Transverse colon (tissue), 4 donors: Measurements from ENCODE around the gene PDK2. TPM values are rescaled to one million over a fixed set of nuclear protein-coding genes. Genes with fewer than 3 reads are reported as not detected.

Experiments used
- DNase-seq: peaks from one replicate; pipeline ENCODE4 v3.0.0-alpha.2; 2019
- H3K27ac ChIP-seq, 4 donors: fragments of 200-600 bp; sonication (generic); 2 replicates each; pipeline ENCODE4 v1.5.1; 2016 to 2018; ENCODE audit warnings: inconsistent platforms in 4 of 4
- H3K27me3 ChIP-seq: fragments of 200-600 bp; sonication (generic); 2 replicates; pipeline ENCODE4 v1.5.1; 2017; ENCODE audit warnings: inconsistent platforms
- H3K36me3 ChIP-seq, 4 donors: fragments of 200-600 bp; sonication (generic); 2 replicates each; pipeline ENCODE4 v1.5.1; 2017 to 2019; ENCODE audit warnings: inconsistent platforms in 4 of 4
- H3K4me1 ChIP-seq, 4 donors: fragments of 200-600 bp; sonication (generic); 2 replicates each; pipeline ENCODE4 v1.5.1; 2017 to 2020; ENCODE audit warnings: inconsistent platforms in 4 of 4
- H3K4me3 ChIP-seq, 4 donors: fragments of 200-600 bp; sonication (generic); 1 replicate in 1 of 4; 2 replicates in 3 of 4; pipeline versions ENCODE4 v1.5.1 to v1.6.1; 2017 to 2019; ENCODE audit warnings: inconsistent platforms in 4 of 4
- H3K9me3 ChIP-seq, 2 donors: fragments of 200-600 bp; sonication (generic); 2 replicates each; pipeline ENCODE4 v1.5.1; 2017 to 2019; ENCODE audit warnings: inconsistent platforms in 2 of 2
- CTCF ChIP-seq, 5 experiments: fragments of 200-600 bp in 3 of 5; fragments of 450-650 bp in 2 of 5; sonication (generic) in 3 of 5; IDR thresholded peaks; 1 replicate in 2 of 5; 2 replicates in 3 of 5; pipeline ENCODE4 v1.5.1; 2016 to 2017; ENCODE audit warnings: antibody characterized with exemption in 5 of 5, inconsistent platforms in 3 of 5, mild to moderate bottlenecking in 2 of 5, moderate library complexity in 1 of 5
- EP300 ChIP-seq: sonication (generic); formaldehyde crosslinking; IDR thresholded peaks from one replicate; pipeline ENCODE4 v1.6.1; 2017; ENCODE audit warnings: antibody characterized with exemption, low read depth
- POLR2A ChIP-seq: fragments of 450-650 bp; IDR thresholded peaks from one replicate; pipeline ENCODE4 v1.6.1; 2016; ENCODE audit warnings: antibody characterized with exemption, mild to moderate bottlenecking, moderate library complexity
- POLR2AphosphoS5 ChIP-seq, 3 donors: sonication (generic); formaldehyde crosslinking; IDR thresholded peaks; one replicate each; pipeline ENCODE4 v1.6.1; 2016; ENCODE audit warnings: antibody characterized with exemption in 3 of 3
- WGBS, 2 donors: methylation state at CpG; one replicate each; pipeline ENCODE4 v1.1.5; 2018; ENCODE audit warnings: low coverage in 1 of 2; 5-methylcytosine and 5-hydroxymethylcytosine counted together
- in situ Hi-C, 4 donors: fragments of 200-750 bp; cut with MboI; loops; one replicate each; pipeline versions ENCODE4 v1.15.0 to v1.15.1; 2017; ENCODE audit warnings: low sequenced_read_pairs in 3 of 4, low pct_ligation_motif_present in 1 of 4, low pct_unique_long_range_greater_than_20kb in 1 of 4
- intact Hi-C: fragments of 100-400 bp; cut with DNase I; formaldehyde crosslinking; loops from one replicate; pipeline ENCODE4 v1.15.1; 2023; ENCODE audit warnings: low total_unique reads
- total RNA-seq, 4 donors: library from RNA; depleted of rRNA; stranded (reverse); fragments of >200 nt; gene quantifications; one replicate each; pipeline ENCODE4 v1.1.0, GENCODE V29; 2016

The PDK2 gene
- total RNA-seq, 4 donors from 2014 or later = 84.6 to 292 (median 136) TPM

GRCh38 chr17:50155115-50155819 is 60.1 kb downstream of the PDK2 start:
- 64 to 67% methylated on average over 1 to 8 of the region's 8 CpGs for WGBS, 2 donors
- Histone ChIP-seq H3K4me3 (no peak overlapping the region), H3K4me1 (peaks cover 6 to 30% (median 20%) of the 10 kb centered on the region in 4 donors), H3K9me3 (no peaks in the 10 kb centered on the region), H3K27me3 (no peaks in the 10 kb centered on the region), H3K36me3 (no peaks in the 10 kb centered on the region), H3K27ac (peak overlapping the region; percentile 63 to 98 (median 81))
- intact Hi-C loops = no loop called here
- no peak for TF ChIP-seq POLR2A
- TF ChIP-seq POLR2AphosphoS5 (IDR thresholded peaks at IDR 0.05) = no peak
- TF ChIP-seq CTCF (IDR thresholded peaks at IDR 0.05) = no peak
- in situ Hi-C loops = no loop called here
- DNase-seq = no peak

- in situ Hi-C loops (no loop called here), intact Hi-C loops (no loop called here)
- H3K9me3 ChIP-seq = no peaks in the 10 kb centered on the region
- TF ChIP-seq POLR2AphosphoS5 (IDR thresholded peaks at IDR 0.05) (no peak), POLR2A (no peak), CTCF (IDR thresholded peaks at IDR 0.05) (no peak), EP300 (no peak)
- H3K27me3 ChIP-seq = no peaks in the 10 kb centered on the region
- H3K4me3 ChIP-seq = no peak overlapping the region
- no peak for DNase-seq
- peaks cover 0 to 27% (median 15%) of the 10 kb centered on the region in 4 donors for H3K4me1 ChIP-seq
- no peaks in the 10 kb centered on the region for H3K36me3 ChIP-seq
- H3K27ac ChIP-seq = no peak overlapping the region
- 52 to 64% methylated on average over 3 to 4 of the region's 4 CpGs for WGBS, 2 donors
Observed at GRCh38 chr17:50157891-50158290, 62.7 kb downstream of the PDK2 start.

- Histone ChIP-seq H3K9me3 (no peaks in the 10 kb centered on the region), H3K4me1 (peaks cover 0 to 17% (median 11%) of the 10 kb centered on the region in 4 donors), H3K27me3 (no peaks in the 10 kb centered on the region), H3K27ac (peak overlapping the region; percentile 26 to 79 (median 67)), H3K36me3 (no peaks in the 10 kb centered on the region), H3K4me3 (peak overlapping the region; percentile 10 to 51 (median 37))
- in situ Hi-C loops (no loop called here), intact Hi-C loops (no loop called here)
- peak; percentile 94 for DNase-seq
- WGBS, 2 donors = 0% methylated on average over 1 to 49 of the region's 53 CpGs
- TF ChIP-seq EP300 = no peak
- peak; percentile 51 to 70 (median 65) for TF ChIP-seq POLR2AphosphoS5 (IDR thresholded peaks at IDR 0.05)
- peak; percentile 83 to 97 (median 93) for TF ChIP-seq CTCF (IDR thresholded peaks at IDR 0.05)
Observed at GRCh38 chr17:50161023-50161910, 66.1 kb downstream of the PDK2 start.

Other genes starting within 250 kb of the PDK2 start
- gene TAC4, start 247.3 kb upstream of the PDK2 start, total RNA-seq = not detected
- gene DLX4, start 126.2 kb upstream of the PDK2 start, total RNA-seq = not detected
- not detected for gene DLX3, start 100.1 kb upstream of the PDK2 start, total RNA-seq
- 100 to 1,000 TPM; 147 to 294 (median 171) TPM for gene ITGA3, start 39.2 kb upstream of the PDK2 start, total RNA-seq
- gene SAMD14, start 34.8 kb downstream of the PDK2 start, total RNA-seq = 1 to 10 TPM in 1 of 4 donors, under 1 TPM in 2, not detected in 1; 0.14 to 1.8 (median 0.32) TPM
- 10 to 100 TPM; 19.0 to 29.9 (median 27.7) TPM for gene PPP1R9B, start 55.3 kb downstream of the PDK2 start, total RNA-seq
- gene SGCA, start 70.7 kb downstream of the PDK2 start, total RNA-seq = 10 to 100 TPM in 1 of 4 donors, 1 to 10 TPM in 3; 3.7 to 65.3 (median 7.6) TPM
- 100 to 1,000 TPM in 2 of 4 donors, 10 to 100 TPM in 2; 13.0 to 210 (median 79.8) TPM for gene COL1A1, start 106.3 kb downstream of the PDK2 start, total RNA-seq
- 1 to 10 TPM in 2 of 4 donors, not detected in 2; 1.9 to 3.7 TPM for gene TMEM92, start 179.1 kb downstream of the PDK2 start, total RNA-seq